SK-N-SH (cell line): ENCODE results near the gene EPB41L3. TPM values are rescaled to one million over a fixed set of nuclear protein-coding genes. Genes with fewer than 3 reads are reported as not detected.

Experiments
- CTCF ChIA-PET: fragments of 300-600, 350-600 bp; formaldehyde crosslinking; extraction: SDS; loops from one replicate; lab custom pipeline; 2021; lab: Yijun Ruan, JAX
- POLR2A ChIA-PET: fragments of 350-600 bp; sonication (Branson Sonifier 250); formaldehyde crosslinking; extraction: SDS; loops from one replicate; lab custom pipeline; 2020; ENCODE audit warnings: antibody characterized with exemption, inconsistent platforms; lab: Yijun Ruan, JAX
- DNase-seq: peaks from one replicate; pipeline ENCODE4 v3.0.0; 2012
- H2AFZ ChIP-seq: fragments of 200-600 bp; sonication (generic); 2 replicates; pipeline ENCODE4 v1.8.1; 2016; ENCODE audit warnings: antibody characterized with exemption, mild to moderate bottlenecking, low read depth
- H3F3A ChIP-seq: fragments of 200-600 bp; sonication (generic); replicated peaks from 2 replicates; pipeline ENCODE3; 2016; ENCODE audit warnings: antibody characterized with exemption, mild to moderate bottlenecking; ENCODE audit not compliant: insufficient read depth
- H3K27ac ChIP-seq, 2 experiments: fragments of 200-500 bp in 1 of 2; fragments of 200-600 bp in 1 of 2; sonication (Bioruptor generic) in 1 of 2; sonication (generic), shearing (Covaris generic) in 1 of 2; 2 replicates each; pipeline versions ENCODE4 v1.5.1 to v1.6.1; 2014 to 2016; ENCODE audit warnings: low read depth in 2 of 2, inconsistent platforms in 1 of 2, low read length in 1 of 2, mild to moderate bottlenecking in 1 of 2, mixed read lengths in 1 of 2
- H3K27me3 ChIP-seq: fragments of 200-600 bp; sonication (generic), shearing (Covaris generic); 2 replicates; pipeline ENCODE4 v1.6.1; 2016; ENCODE audit warnings: mixed run types; ENCODE audit not compliant: insufficient read depth
- H3K36me3 ChIP-seq, 2 experiments: fragments of 200-500 bp in 1 of 2; fragments of 200-600 bp in 1 of 2; sonication (Bioruptor generic) in 1 of 2; sonication (generic) in 1 of 2; replicated peaks in 1 of 2; 2 replicates each; pipeline versions ENCODE3 to v1.5.1; 2014 to 2016; ENCODE audit warnings: low read length in 1 of 2, mild to moderate bottlenecking in 1 of 2; ENCODE audit not compliant: insufficient read depth in 2 of 2, control insufficient read depth in 1 of 2
- H3K4me1 ChIP-seq, 2 experiments: fragments of 200-500 bp in 1 of 2; fragments of 200-600 bp in 1 of 2; sonication (Bioruptor generic) in 1 of 2; sonication (generic), shearing (Covaris generic) in 1 of 2; 2 replicates each; pipeline versions ENCODE4 v1.5.1 to v1.6.1; 2014 to 2016; ENCODE audit warnings: low read depth in 1 of 2, low read length in 1 of 2, mixed run types in 1 of 2; ENCODE audit not compliant: insufficient read depth in 2 of 2, control insufficient read depth in 1 of 2
- H3K4me2 ChIP-seq: fragments of 200-600 bp; sonication (generic), shearing (Covaris generic); 2 replicates; pipeline ENCODE4 v1.6.1; 2017; ENCODE audit warnings: mixed run types
- H3K4me3 ChIP-seq, 2 experiments: fragments of 200-500 bp in 1 of 2; fragments of 200-600 bp in 1 of 2; sonication (Bioruptor generic) in 1 of 2; sonication (generic), shearing (Covaris generic) in 1 of 2; 2 replicates each; pipeline versions ENCODE4 v1.5.1 to v1.8.1; 2014 to 2016; ENCODE audit warnings: low read depth in 2 of 2, inconsistent platforms in 1 of 2, low read length in 1 of 2, mild to moderate bottlenecking in 1 of 2, mixed read lengths in 1 of 2, moderate library complexity in 1 of 2
- H3K79me2 ChIP-seq: fragments of 200-600 bp; sonication (generic); 2 replicates; pipeline ENCODE4 v1.8.1; 2017; ENCODE audit warnings: mild to moderate bottlenecking; ENCODE audit not compliant: insufficient read depth
- H3K9ac ChIP-seq: fragments of 200-600 bp; sonication (generic); 2 replicates; pipeline ENCODE4 v1.6.1; 2017; ENCODE audit warnings: mixed run types
- H3K9me2 ChIP-seq: fragments of 200-600 bp; sonication (generic); 2 replicates; pipeline ENCODE4 v1.6.1; 2017; ENCODE audit warnings: mixed run types
- H3K9me3 ChIP-seq: fragments of 200-600 bp; sonication (generic); 2 replicates; pipeline ENCODE4 v1.6.1; 2017; ENCODE audit warnings: mixed run types, mild to moderate bottlenecking, moderate library complexity
- H4K20me1 ChIP-seq: fragments of 200-600 bp; sonication (generic); 2 replicates; pipeline ENCODE4 v1.6.1; 2017; ENCODE audit warnings: mild to moderate bottlenecking, mixed run types; ENCODE audit not compliant: insufficient read depth
- ELF1 ChIP-seq: IDR thresholded peaks from 2 replicates; pipeline ENCODE4 v1.4.0; 2012
- EP300 ChIP-seq, 2 experiments: IDR thresholded peaks; 2 replicates each; pipeline versions ENCODE4 v1.4.0 to v1.6.1; 2012; ENCODE audit warnings: borderline replicate concordance in 1 of 2, low read depth in 1 of 2, low read length in 1 of 2
- EZH2phosphoT487 ChIP-seq: fragments of 200-600 bp; sonication (generic); IDR thresholded peaks from 2 replicates; pipeline ENCODE4 v1.6.1; 2017; ENCODE audit warnings: low read depth, mixed run types, mild to moderate bottlenecking, antibody characterized with exemption, moderate library complexity, borderline replicate concordance
- FOSL2 ChIP-seq: IDR thresholded peaks from 2 replicates; pipeline ENCODE4 v1.4.0; 2012; ENCODE audit warnings: low read depth, mild to moderate bottlenecking, moderate library complexity, borderline replicate concordance
- FOXM1 ChIP-seq: IDR thresholded peaks from 2 replicates; pipeline ENCODE4 v1.4.0; 2012; ENCODE audit warnings: low read depth, mild to moderate bottlenecking
- GABPA ChIP-seq: IDR thresholded peaks from 2 replicates; pipeline ENCODE4 v1.4.0; 2012; ENCODE audit warnings: low read depth, mild to moderate bottlenecking
- GATA2 ChIP-seq: sonication (generic); formaldehyde crosslinking; IDR thresholded peaks from 2 replicates; pipeline ENCODE4 v1.5.0; 2020; ENCODE audit warnings: mild to moderate bottlenecking, missing genetic modification reagents
- NFIC ChIP-seq: IDR thresholded peaks from 2 replicates; pipeline ENCODE4 v1.4.0; 2012; ENCODE audit warnings: borderline replicate concordance
- NRF1 ChIP-seq: IDR thresholded peaks from 2 replicates; pipeline ENCODE4 v1.6.1; 2012; ENCODE audit warnings: low read depth, mild to moderate bottlenecking, low read length
- POLR2AphosphoS5 ChIP-seq: IDR thresholded peaks from 2 replicates; pipeline ENCODE4 v1.6.1; 2012; ENCODE audit warnings: low read depth, low read length
- RAD21 ChIP-seq: IDR thresholded peaks from 2 replicates; pipeline ENCODE4 v1.6.1; 2012; ENCODE audit warnings: mild to moderate bottlenecking, low read length
- RFX5 ChIP-seq: IDR thresholded peaks from 2 replicates; pipeline ENCODE4 v1.6.1; 2012; ENCODE audit warnings: mild to moderate bottlenecking, improper control_type of control experiment, low read length
- RXRA ChIP-seq: IDR thresholded peaks from 2 replicates; pipeline ENCODE4 v1.4.0; 2012; ENCODE audit warnings: low read depth, mild to moderate bottlenecking, borderline replicate concordance
- SMC3 ChIP-seq: IDR thresholded peaks from 2 replicates; pipeline ENCODE4 v1.6.1; 2012; ENCODE audit warnings: low read depth, low read length, improper control_type of control experiment
- WGBS: methylation state at CpG from one replicate; pipeline ENCODE4 v1.1.6; 2017; ENCODE audit warnings: low lambda C conversion rate; 5-methylcytosine and 5-hydroxymethylcytosine counted together
- polyA plus RNA-seq, 3 experiments: library from polyadenylated mRNA; depleted of rRNA; stranded (reverse); fragments of >200 nt; gene quantifications; 2 replicates each; pipeline ENCODE4 v1.2.3, GENCODE V29; 2012
- TF ChIP-seq, protein P1 (sequence below): IDR thresholded peaks from 2 replicates; pipeline ENCODE4 v1.4.0; 2012; ENCODE audit warnings: low read depth, borderline replicate concordance
- TF ChIP-seq, protein P2 (sequence below): IDR thresholded peaks from 2 replicates; pipeline ENCODE4 v1.6.1; 2012; ENCODE audit warnings: mild to moderate bottlenecking, low read depth, low read length, moderate library complexity
- TF ChIP-seq, protein P3 (sequence below): fragments of 150-350 bp; IDR thresholded peaks from 2 replicates; pipeline ENCODE4 v1.6.1; 2016; ENCODE audit warnings: mild to moderate bottlenecking, low read depth, low read length

Gene EPB41L3
- polyA plus RNA-seq, 1 of the 3 experiments (the other 2 are of a cell fraction), result 0.15 TPM

DNA sequence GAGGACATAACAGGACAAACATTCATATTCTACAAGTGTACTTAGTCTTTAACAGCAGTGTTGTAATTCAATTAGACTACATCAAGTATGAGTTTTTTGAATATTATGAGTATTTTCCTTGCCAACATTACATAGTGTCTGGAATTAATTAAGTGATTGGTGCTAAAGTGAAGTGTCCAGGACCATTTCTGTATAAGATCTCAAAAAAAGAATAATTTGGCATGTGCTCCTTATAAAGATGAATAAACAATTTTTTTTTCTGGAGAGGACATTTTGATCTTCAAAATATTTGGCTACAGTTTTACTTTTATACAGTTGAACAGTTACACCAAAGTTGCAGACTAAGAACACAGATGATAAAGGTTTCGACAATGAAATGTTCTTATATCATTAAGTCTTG, 15.1 kb upstream of the EPB41L3 start:
- 6% methylated on average over 1 of the region's 1 CpG for WGBS
- Histone ChIP-seq H3K9me2 (no peaks in the 10 kb centered on the region), H3K27ac (no peak overlapping the region), H3K36me3 (no peaks in the 10 kb centered on the region), H3K9me3 (no peaks in the 10 kb centered on the region), H3K27me3 (no peaks in the 10 kb centered on the region), H3K4me3 (no peak overlapping the region), H2AFZ (no peak overlapping the region), H3K4me2 (no peak overlapping the region), H4K20me1 (no peaks in the 10 kb centered on the region), H3F3A (no peaks in the 10 kb centered on the region), H3K79me2 (no peaks in the 10 kb centered on the region)
- POLR2A ChIA-PET, result no interaction called here
- TF ChIP-seq POLR2AphosphoS5 (no peak), EZH2phosphoT487 (no peak), ELF1 (no peak), EP300 (IDR thresholded peaks at IDR 0.05; ENCODE audit: borderline replicate concordance in 1 of 2, low read depth in 1 of 2, low read length in 1 of 2) (no peak), FOXM1 (no peak), RAD21 (no peak), RFX5 (no peak), FOSL2 (no peak), RXRA (no peak), GATA2 (no peak), GABPA (no peak)
- TF ChIP-seq, all 33 proteins: peak for 0
- H3K4me1 ChIP-seq, result no peaks in the 10 kb centered on the region
- CTCF ChIA-PET, result no interaction called here
- no peak overlapping the region for H3K9ac ChIP-seq
- DNase-seq, result no peak

DNA sequence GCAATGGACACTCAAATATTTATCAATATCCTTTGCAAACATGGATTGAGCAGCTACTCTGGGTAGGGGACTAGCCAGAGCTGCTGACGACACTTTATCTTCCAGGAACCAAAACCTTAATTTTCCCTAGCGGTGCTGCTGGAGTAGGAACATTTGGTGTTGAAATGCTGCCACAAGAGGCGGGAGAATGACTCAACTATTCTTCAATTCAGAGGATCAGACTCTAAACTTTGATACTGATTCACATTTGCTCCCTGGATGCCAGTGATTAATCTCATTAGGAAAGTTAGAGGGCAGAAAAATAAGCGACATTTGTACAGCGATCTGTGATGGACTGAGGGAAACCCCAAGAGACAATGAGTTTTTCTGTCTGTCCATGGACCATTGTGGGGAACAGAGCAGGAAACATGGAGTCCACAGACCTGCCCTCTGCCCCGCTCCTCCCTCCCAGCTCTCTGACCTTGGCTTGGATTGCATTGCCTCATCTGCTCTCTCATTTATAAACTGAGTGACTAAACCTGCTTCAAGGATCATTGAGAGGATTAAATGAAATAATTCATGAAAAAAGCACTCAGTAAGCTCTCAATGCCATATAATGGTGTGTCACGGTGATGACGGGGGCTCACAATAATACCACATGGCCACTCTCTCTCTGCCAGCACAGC, 12.6 kb upstream of the EPB41L3 start:
- no peaks in the 10 kb centered on the region for H3K36me3 ChIP-seq
- POLR2A ChIA-PET, result no interaction called here
- H3K79me2 ChIP-seq, result no peaks in the 10 kb centered on the region
- H4K20me1 ChIP-seq, result no peaks in the 10 kb centered on the region
- H3K9me3 ChIP-seq, result no peaks in the 10 kb centered on the region
- no peak overlapping the region for H3K4me3 ChIP-seq
- no peak overlapping the region for H3K9ac ChIP-seq
- no peak for DNase-seq
- H2AFZ ChIP-seq, result no peak overlapping the region
- no peaks in the 10 kb centered on the region for H3K9me2 ChIP-seq
- H3K27me3 ChIP-seq, result no peaks in the 10 kb centered on the region
- 7% methylated on average over 8 of the region's 8 CpGs for WGBS
- no peak overlapping the region for H3K27ac ChIP-seq
- H3K4me1 ChIP-seq, result no peaks in the 10 kb centered on the region
- no peak overlapping the region for H3K4me2 ChIP-seq
- TF ChIP-seq, protein P1, sequence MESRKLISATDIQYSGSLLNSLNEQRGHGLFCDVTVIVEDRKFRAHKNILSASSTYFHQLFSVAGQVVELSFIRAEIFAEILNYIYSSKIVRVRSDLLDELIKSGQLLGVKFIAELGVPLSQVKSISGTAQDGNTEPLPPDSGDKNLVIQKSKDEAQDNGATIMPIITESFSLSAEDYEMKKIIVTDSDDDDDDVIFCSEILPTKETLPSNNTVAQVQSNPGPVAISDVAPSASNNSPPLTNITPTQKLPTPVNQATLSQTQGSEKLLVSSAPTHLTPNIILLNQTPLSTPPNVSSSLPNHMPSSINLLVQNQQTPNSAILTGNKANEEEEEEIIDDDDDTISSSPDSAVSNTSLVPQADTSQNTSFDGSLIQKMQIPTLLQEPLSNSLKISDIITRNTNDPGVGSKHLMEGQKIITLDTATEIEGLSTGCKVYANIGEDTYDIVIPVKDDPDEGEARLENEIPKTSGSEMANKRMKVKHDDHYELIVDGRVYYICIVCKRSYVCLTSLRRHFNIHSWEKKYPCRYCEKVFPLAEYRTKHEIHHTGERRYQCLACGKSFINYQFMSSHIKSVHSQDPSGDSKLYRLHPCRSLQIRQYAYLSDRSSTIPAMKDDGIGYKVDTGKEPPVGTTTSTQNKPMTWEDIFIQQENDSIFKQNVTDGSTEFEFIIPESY, result no peak
- TF ChIP-seq GATA2 (no peak), SMC3 (no peak), NRF1 (no peak), RFX5 (no peak), ELF1 (no peak), NFIC (no peak)
- TF ChIP-seq, protein P2, sequence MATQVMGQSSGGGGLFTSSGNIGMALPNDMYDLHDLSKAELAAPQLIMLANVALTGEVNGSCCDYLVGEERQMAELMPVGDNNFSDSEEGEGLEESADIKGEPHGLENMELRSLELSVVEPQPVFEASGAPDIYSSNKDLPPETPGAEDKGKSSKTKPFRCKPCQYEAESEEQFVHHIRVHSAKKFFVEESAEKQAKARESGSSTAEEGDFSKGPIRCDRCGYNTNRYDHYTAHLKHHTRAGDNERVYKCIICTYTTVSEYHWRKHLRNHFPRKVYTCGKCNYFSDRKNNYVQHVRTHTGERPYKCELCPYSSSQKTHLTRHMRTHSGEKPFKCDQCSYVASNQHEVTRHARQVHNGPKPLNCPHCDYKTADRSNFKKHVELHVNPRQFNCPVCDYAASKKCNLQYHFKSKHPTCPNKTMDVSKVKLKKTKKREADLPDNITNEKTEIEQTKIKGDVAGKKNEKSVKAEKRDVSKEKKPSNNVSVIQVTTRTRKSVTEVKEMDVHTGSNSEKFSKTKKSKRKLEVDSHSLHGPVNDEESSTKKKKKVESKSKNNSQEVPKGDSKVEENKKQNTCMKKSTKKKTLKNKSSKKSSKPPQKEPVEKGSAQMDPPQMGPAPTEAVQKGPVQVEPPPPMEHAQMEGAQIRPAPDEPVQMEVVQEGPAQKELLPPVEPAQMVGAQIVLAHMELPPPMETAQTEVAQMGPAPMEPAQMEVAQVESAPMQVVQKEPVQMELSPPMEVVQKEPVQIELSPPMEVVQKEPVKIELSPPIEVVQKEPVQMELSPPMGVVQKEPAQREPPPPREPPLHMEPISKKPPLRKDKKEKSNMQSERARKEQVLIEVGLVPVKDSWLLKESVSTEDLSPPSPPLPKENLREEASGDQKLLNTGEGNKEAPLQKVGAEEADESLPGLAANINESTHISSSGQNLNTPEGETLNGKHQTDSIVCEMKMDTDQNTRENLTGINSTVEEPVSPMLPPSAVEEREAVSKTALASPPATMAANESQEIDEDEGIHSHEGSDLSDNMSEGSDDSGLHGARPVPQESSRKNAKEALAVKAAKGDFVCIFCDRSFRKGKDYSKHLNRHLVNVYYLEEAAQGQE, result no peak
- TF ChIP-seq, protein P3, sequence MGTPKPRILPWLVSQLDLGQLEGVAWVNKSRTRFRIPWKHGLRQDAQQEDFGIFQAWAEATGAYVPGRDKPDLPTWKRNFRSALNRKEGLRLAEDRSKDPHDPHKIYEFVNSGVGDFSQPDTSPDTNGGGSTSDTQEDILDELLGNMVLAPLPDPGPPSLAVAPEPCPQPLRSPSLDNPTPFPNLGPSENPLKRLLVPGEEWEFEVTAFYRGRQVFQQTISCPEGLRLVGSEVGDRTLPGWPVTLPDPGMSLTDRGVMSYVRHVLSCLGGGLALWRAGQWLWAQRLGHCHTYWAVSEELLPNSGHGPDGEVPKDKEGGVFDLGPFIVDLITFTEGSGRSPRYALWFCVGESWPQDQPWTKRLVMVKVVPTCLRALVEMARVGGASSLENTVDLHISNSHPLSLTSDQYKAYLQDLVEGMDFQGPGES, result no peak
- CTCF ChIA-PET, result interaction anchor here (0.6 kb wide), 1 partner anchor 126 kb away, joined by 3 read pairs; no protein-coding TSS in a partner anchor
- H3F3A ChIP-seq, result no peaks in the 10 kb centered on the region
